ENCODE data around the gene TBL3.

DNA sequence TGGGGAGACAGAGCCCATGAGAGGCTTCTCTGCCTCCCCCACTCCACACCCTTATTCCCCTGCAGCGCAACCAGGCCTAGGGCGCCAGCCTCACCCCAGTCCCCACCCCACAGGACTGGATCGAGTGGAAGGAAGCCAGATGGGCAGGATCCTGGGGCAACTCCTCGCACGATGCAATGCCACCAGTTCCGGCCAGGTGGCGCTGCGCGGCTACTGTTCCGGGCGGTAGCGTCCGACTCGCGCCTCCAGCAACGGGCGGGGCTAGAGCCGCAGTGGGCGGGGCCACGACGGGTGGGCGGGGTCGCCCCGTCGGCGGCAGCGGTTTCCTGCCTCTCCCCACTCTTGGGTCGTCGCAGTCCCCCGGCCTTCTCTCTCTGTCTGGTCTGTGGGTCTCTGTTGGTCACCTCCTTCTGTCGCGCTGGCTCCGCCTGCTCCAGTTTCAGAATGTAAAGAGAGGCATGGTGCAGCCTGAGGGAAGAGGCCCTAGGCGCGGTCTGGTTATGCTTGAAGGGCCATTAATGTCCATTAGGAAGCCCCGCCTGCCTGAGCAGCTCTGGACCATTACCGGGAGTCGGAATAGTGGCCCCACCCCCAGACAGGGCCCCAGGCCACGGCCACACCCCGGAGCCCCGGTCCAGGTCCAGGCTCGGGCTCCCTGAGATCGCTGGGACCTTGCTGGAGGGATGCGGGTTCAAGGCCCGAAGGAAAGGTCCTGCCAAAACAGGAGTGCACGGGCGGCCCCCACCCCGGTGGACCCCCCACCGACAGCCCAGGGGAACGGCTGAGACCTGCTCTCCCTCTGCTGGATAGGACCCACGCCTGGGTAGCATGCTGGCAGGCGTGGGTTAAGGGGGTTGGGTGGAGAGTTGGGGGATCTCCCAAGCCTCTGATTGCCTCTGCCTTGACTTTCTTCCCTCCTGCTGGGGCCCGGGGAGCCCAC, 51.5 kb downstream of the TBL3 start:
- TF ChIP-seq, protein P1, sequence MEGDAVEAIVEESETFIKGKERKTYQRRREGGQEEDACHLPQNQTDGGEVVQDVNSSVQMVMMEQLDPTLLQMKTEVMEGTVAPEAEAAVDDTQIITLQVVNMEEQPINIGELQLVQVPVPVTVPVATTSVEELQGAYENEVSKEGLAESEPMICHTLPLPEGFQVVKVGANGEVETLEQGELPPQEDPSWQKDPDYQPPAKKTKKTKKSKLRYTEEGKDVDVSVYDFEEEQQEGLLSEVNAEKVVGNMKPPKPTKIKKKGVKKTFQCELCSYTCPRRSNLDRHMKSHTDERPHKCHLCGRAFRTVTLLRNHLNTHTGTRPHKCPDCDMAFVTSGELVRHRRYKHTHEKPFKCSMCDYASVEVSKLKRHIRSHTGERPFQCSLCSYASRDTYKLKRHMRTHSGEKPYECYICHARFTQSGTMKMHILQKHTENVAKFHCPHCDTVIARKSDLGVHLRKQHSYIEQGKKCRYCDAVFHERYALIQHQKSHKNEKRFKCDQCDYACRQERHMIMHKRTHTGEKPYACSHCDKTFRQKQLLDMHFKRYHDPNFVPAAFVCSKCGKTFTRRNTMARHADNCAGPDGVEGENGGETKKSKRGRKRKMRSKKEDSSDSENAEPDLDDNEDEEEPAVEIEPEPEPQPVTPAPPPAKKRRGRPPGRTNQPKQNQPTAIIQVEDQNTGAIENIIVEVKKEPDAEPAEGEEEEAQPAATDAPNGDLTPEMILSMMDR (optimal IDR thresholded peaks at IDR 0.05 in 1 of 3, IDR thresholded peaks at IDR 0.05 in 1 of 3, conservative IDR thresholded peaks at IDR 0.05 in 1 of 3; ENCODE audit: extremely low read depth in 1 of 3, insufficient read depth in 2 of 3, low read length in 3 of 3), result peak; percentile 79 to 100 (median 96)
- no peak for TF ChIP-seq EZH2 (IDR thresholded peaks at IDR 0.05; ENCODE audit: low read length)

Measured in keratinocyte (primary cell).